ENCODE data around the gene OGDH. TPM values are rescaled to one million over a fixed set of nuclear protein-coding genes. Genes with fewer than 3 reads are reported as not detected.

OGDH gene
- total and polyA plus RNA-seq, 3 experiments from 2014 or later: 58.3 to 93.8 (median 92.8) TPM

DNA sequence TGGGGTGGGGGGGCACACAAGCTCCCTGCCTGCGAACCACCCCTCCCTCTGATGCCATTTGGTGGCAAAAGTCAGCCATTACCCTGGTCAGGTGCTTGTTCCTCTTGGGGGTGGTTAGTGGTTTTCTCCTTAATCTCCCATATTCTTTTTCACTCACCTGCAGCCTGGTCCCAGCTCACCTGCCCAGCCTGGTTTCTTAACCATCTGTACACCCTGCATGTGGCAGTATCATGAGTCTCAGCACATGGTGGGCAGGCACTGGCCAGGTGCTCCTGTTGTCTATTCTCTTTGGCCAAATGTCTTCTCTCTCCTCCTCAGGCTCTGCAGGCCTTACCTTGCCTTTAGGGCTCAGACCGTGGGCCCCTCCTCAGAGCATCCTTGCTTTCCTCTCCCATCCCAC, 30.5 kb downstream of the OGDH start:
- Mint-ChIP-seq H3K27me3 (peaks cover 0 to 2% of the 10 kb centered on the region in 2 donors), H3K36me3 (peaks cover under 1 to 6% (median 4%) of the 10 kb centered on the region in 3 donors), H3K27ac (peak overlapping the region; percentile 90 to 100 (median 100)), H3K4me3 (peak overlapping the region in 2 of 7 donors; percentile 2 to 26), H3K4me1 (peaks cover 86 to 95% (median 94%) of the 10 kb centered on the region in 3 donors), H3K9me3 (no peaks in the 10 kb centered on the region)
- no peak for DNase-seq
- Histone ChIP-seq H3K4me3 (ENCODE audit: low read length) (no peak overlapping the region), H3K27me3 (ENCODE audit: insufficient read depth, low read length, poor library complexity, severe bottlenecking) (no peaks in the 10 kb centered on the region), H3K9me3 (ENCODE audit: low read length) (no peaks in the 10 kb centered on the region), H3K4me1 (ENCODE audit: insufficient read depth, low read length) (peaks cover 95% of the 10 kb centered on the region), H3K36me3 (ENCODE audit: insufficient read depth, low read length) (no peaks in the 10 kb centered on the region), H3K27ac (ENCODE audit: low read depth, low read length) (peak overlapping the region; percentile 90)
- ChIA-PET CTCF (interaction anchor here (0.9 to 4.1 kb wide), 4 partner anchors 8 to 113 kb away, joined by 3 to 26 read pairs (median 4); partner anchors contain the start of gene OGDH), POLR2A (interaction anchor here (0.6 to 10.1 kb wide), 4 partner anchors 15 to 193 kb away, joined by 3 to 126 read pairs (median 5); partner anchors contain the start of gene OGDH)

DNA sequence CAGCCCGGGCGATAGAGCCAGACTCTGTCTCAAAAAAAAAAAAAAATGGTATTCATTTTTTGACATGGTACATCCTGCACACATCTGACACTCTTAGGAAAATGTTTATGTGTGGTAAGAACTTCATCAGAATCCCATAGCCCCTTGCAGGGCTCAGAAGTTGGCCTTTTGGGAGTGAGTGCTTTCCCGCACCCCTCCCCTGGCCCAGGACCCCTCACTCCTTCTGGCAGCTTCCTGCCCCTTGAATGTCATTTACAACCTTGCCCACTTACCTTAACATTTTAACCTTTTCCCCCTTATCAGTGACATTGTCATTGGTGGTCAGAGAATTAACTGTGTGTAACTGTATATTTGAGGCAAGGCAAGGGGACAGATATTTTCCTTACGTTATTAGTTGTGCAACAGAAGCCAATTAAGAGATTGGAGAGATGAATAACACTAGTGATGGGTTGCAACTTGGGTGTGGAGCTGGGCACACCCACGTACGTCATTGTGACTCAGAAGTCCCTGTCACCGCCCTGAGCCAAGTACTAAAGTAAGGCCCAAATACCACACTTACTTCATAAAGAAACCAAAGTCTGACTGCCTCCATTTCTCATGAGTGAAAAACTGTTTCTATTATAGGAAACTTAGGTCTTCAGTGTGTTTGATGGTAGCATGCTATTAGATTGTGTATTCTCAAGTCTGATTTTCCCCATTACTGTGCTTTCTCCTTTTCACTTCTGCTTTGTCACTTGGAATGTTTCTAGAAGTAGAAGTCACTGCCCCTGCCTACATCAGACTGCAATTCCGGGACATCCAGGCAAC, 31.6 kb downstream of the OGDH start:
- ChIA-PET POLR2A (interaction anchor here (0.6 to 10.1 kb wide), 6 partner anchors 32 to 210 kb away, joined by 3 to 126 read pairs (median 6); partner anchors contain the start of genes H2AZ2, OGDH and TMED4), CTCF (interaction anchor here (0.9 to 3.2 kb wide), 7 partner anchors 9 to 209 kb away, joined by 3 to 26 read pairs (median 4); partner anchors contain the start of genes OGDH and TMED4)
- H3K9me3 Mint-ChIP-seq: no peaks in the 10 kb centered on the region
- H3K27ac Mint-ChIP-seq: peak overlapping the region; percentile 94 to 100 (median 100)
- H3K27me3 ChIP-seq (ENCODE audit: insufficient read depth, low read length, poor library complexity, severe bottlenecking): no peaks in the 10 kb centered on the region
- H3K36me3 Mint-ChIP-seq: peaks cover 0 to 8% (median 4%) of the 10 kb centered on the region in 3 donors
- H3K27ac ChIP-seq (ENCODE audit: low read depth, low read length): peak overlapping the region; percentile 90
- DNase-seq: peak; percentile 59 to 91 (median 71)
- H3K4me1 Mint-ChIP-seq: peaks cover 81 to 92% (median 90%) of the 10 kb centered on the region in 3 donors
- H3K36me3 ChIP-seq (ENCODE audit: insufficient read depth, low read length): no peaks in the 10 kb centered on the region
- H3K4me3 Mint-ChIP-seq: peak overlapping the region; percentile 43 to 94 (median 87)
- H3K4me3 ChIP-seq (ENCODE audit: low read length): peak overlapping the region; percentile 24
- peaks cover 0 to 2% of the 10 kb centered on the region in 2 donors for H3K27me3 Mint-ChIP-seq
- peaks cover 89% of the 10 kb centered on the region for H3K4me1 ChIP-seq (ENCODE audit: insufficient read depth, low read length)
- H3K9me3 ChIP-seq (ENCODE audit: low read length): no peaks in the 10 kb centered on the region

DNA sequence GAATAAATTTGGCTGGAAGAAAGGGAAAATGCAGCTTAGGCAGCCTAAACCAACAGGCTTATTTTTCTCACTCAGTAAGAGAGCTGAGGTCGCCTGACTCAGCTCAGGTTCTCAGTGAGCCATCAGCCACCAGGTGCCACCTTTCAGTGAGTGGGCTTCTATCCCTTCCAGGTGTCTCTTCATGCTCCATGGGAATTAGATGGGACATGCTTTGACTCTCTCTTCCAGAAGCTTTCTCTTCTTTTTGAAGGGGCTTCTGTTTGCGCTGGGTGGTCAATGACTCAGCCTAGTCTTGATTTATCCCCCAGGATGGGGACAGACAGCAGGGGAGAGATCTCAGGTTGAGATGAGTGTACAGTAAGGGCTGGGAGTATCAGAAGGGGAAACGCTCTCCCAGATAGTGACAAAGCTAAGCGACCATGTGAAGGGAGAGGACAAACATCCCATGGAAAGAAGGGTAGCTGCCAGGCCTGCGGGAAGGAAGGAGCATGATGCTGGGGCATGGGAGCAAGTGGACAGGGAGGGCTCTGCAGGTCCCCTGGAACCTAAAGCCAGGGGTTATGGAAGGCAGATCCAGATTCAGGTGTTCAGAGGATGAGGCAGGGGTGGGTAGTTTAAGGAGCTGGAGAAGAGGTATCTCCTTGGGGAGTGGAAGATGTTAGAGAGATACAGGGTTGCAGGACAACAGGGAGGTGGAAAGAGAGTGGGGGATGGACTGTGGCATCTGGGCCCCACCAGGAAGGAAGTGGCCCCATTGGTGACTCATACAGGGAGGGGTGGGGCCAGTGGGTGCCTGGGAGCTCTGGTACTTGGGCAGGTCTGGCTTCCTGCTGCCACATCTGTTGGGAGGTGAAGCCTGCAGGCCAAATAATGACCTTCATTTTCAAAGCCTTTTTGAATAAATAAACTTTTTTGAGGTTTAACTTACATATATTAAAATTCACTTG, 32.5 kb downstream of the OGDH start:
- POLR2A ChIA-PET: interaction anchor here (0.5 to 10.1 kb wide), 10 partner anchors 8 to 209 kb away, joined by 3 to 126 read pairs (median 5); partner anchors contain the start of genes H2AZ2, OGDH and TMED4
- H3K4me3 Mint-ChIP-seq: peak overlapping the region; percentile 51 to 94 (median 87)

DNA sequence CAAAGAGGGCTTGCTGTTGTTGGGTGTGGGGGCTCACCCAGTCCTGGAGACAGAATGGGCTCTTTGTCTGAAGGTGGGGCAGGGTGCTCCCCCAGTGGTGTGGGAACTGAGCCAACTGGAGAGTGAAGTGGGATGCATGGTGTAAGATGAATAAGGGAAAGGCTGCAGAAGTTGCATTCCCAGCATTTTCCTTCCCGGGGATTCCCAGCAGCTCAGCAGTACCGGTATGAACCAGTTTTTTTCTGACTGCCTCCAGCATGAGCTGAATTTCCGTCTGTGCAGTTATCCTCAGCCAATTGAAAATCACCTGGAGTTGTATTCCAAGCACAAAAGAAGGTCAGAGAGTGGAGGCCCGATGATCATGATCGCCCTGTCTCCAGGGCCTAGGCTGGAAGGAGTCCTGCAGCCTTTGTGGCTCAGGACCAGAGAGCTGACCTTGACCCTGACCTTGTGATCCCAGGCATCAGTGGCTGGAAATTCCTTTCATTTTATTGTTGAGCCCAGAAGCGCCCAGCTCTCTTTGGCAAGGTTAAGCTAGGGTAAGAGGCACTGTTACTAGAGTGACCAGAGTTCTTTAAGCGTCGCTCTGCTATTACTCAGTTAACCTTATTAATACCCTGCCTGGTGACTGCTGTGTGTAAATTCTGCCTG, 33.4 kb downstream of the OGDH start:
- peak overlapping the region; percentile 90 for H3K27ac ChIP-seq (ENCODE audit: low read depth, low read length)
- Mint-ChIP-seq H3K27ac (peak overlapping the region; percentile 94 to 100 (median 100)), H3K9me3 (no peaks in the 10 kb centered on the region), H3K4me1 (peaks cover 72 to 86% (median 82%) of the 10 kb centered on the region in 3 donors), H3K4me3 (peak overlapping the region; percentile 37 to 94 (median 87)), H3K36me3 (peaks cover 0 to 14% (median 4%) of the 10 kb centered on the region in 3 donors), H3K27me3 (peaks cover 0 to 2% of the 10 kb centered on the region in 2 donors)
- H3K4me3 ChIP-seq (ENCODE audit: low read length): peak overlapping the region; percentile 24
- H3K27me3 ChIP-seq (ENCODE audit: insufficient read depth, low read length, poor library complexity, severe bottlenecking): no peaks in the 10 kb centered on the region
- no peaks in the 10 kb centered on the region for H3K9me3 ChIP-seq (ENCODE audit: low read length)
- POLR2A ChIA-PET: interaction anchor here (0.5 to 10.1 kb wide), 8 partner anchors 9 to 208 kb away, joined by 3 to 126 read pairs (median 5); partner anchors contain the start of genes H2AZ2, OGDH and TMED4
- DNase-seq: no peak
- H3K4me1 ChIP-seq (ENCODE audit: insufficient read depth, low read length): peaks cover 71% of the 10 kb centered on the region
- H3K36me3 ChIP-seq (ENCODE audit: insufficient read depth, low read length): no peaks in the 10 kb centered on the region
- CTCF ChIA-PET: interaction anchor here (0.8 to 3.2 kb wide), 8 partner anchors 8 to 208 kb away, joined by 3 to 26 read pairs (median 4); partner anchors contain the start of genes H2AZ2 and OGDH

More for the DNA sequence above, 32.5 kb downstream of the OGDH start:
- H3K27me3 Mint-ChIP-seq: peaks cover 0 to 2% of the 10 kb centered on the region in 2 donors
- DNase-seq: peak; percentile 46 to 91 (median 76)
- H3K9me3 Mint-ChIP-seq: no peaks in the 10 kb centered on the region
- Histone ChIP-seq H3K36me3 (ENCODE audit: insufficient read depth, low read length) (no peaks in the 10 kb centered on the region), H3K4me3 (ENCODE audit: low read length) (peak overlapping the region; percentile 24), H3K4me1 (ENCODE audit: insufficient read depth, low read length) (peaks cover 80% of the 10 kb centered on the region), H3K27me3 (ENCODE audit: insufficient read depth, low read length, poor library complexity, severe bottlenecking) (no peaks in the 10 kb centered on the region), H3K9me3 (ENCODE audit: low read length) (no peaks in the 10 kb centered on the region), H3K27ac (ENCODE audit: low read depth, low read length) (peak overlapping the region; percentile 90)
- peaks cover 0 to 11% (median 4%) of the 10 kb centered on the region in 3 donors for H3K36me3 Mint-ChIP-seq
- H3K27ac Mint-ChIP-seq: peak overlapping the region; percentile 94 to 100 (median 100)
- CTCF ChIA-PET: interaction anchor here (1.0 to 3.2 kb wide), 8 partner anchors 8 to 209 kb away, joined by 3 to 26 read pairs (median 4); partner anchors contain the start of genes H2AZ2, OGDH and TMED4
- H3K4me1 Mint-ChIP-seq: peaks cover 80 to 90% (median 87%) of the 10 kb centered on the region in 3 donors

DNA sequence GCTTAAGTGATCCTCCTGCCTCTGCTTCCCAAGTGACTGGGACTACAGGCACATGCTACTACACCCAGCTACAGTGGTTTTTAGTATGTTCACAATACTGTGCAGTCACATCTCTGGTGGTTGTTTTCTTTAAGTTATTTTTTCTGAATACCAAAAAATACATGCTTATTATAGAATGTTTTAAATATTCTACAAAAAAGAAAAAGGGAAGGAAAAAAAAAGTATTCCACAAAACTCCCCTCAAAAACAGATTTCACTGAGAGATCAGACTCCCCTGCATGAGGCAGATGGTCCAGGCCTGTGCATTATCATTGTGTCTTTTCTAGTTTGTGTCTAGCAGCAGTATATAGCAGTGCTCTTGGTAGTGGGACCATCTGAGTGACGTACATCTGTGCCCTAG, 36.8 kb downstream of the OGDH start:
- no peak for DNase-seq
- Mint-ChIP-seq H3K27ac (peak overlapping the region in 7 of 8 donors; percentile 31 to 83 (median 66)), H3K27me3 (peaks cover 0 to 2% of the 10 kb centered on the region in 2 donors), H3K4me3 (no peak overlapping the region), H3K36me3 (peaks cover 4 to 41% (median 5%) of the 10 kb centered on the region in 3 donors), H3K9me3 (no peaks in the 10 kb centered on the region), H3K4me1 (peaks cover 44 to 58% (median 50%) of the 10 kb centered on the region in 3 donors)
- H3K27me3 ChIP-seq (ENCODE audit: insufficient read depth, low read length, poor library complexity, severe bottlenecking): no peaks in the 10 kb centered on the region
- H3K4me3 ChIP-seq (ENCODE audit: low read length): no peak overlapping the region
- peaks cover 11% of the 10 kb centered on the region for H3K36me3 ChIP-seq (ENCODE audit: insufficient read depth, low read length)
- ChIA-PET CTCF (no interaction called here), POLR2A (no interaction called here)
- H3K9me3 ChIP-seq (ENCODE audit: low read length): no peaks in the 10 kb centered on the region
- H3K4me1 ChIP-seq (ENCODE audit: insufficient read depth, low read length): peaks cover 37% of the 10 kb centered on the region
- no peak overlapping the region for H3K27ac ChIP-seq (ENCODE audit: low read depth, low read length)

DNA sequence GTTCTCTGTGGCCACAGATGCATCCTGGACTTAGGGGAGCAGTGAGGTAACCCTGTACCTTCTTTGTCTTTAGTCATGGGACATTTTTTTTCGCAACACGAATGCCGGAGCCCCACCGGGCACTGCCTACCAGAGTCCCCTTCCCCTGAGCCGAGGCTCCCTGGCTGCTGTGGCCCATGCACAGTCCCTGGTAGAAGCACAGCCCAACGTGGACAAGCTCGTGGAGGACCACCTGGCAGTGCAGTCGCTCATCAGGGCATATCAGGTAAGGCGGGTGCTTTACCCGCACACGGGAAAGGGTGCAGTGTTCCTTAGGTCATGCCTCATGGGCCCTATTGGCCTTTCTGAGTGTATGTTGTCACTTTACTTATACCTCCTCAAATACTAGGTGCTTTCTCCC, 38.8 kb downstream of the OGDH start:
- Histone ChIP-seq H3K4me3 (ENCODE audit: low read length) (no peak overlapping the region), H3K27me3 (ENCODE audit: insufficient read depth, low read length, poor library complexity, severe bottlenecking) (no peaks in the 10 kb centered on the region), H3K36me3 (ENCODE audit: insufficient read depth, low read length) (peaks cover 24% of the 10 kb centered on the region), H3K4me1 (ENCODE audit: insufficient read depth, low read length) (peaks cover 16% of the 10 kb centered on the region), H3K9me3 (ENCODE audit: low read length) (no peaks in the 10 kb centered on the region), H3K27ac (ENCODE audit: low read depth, low read length) (no peak overlapping the region)
- ChIA-PET CTCF (no interaction called here), POLR2A (no interaction called here)
- no peak for DNase-seq
- Mint-ChIP-seq H3K27ac (peak overlapping the region in 5 of 8 donors; percentile 17 to 88 (median 36)), H3K4me1 (peaks cover 23 to 41% (median 30%) of the 10 kb centered on the region in 3 donors), H3K4me3 (no peak overlapping the region), H3K27me3 (no peaks in the 10 kb centered on the region), H3K9me3 (no peaks in the 10 kb centered on the region), H3K36me3 (peaks cover 5 to 58% (median 11%) of the 10 kb centered on the region in 3 donors)

DNA sequence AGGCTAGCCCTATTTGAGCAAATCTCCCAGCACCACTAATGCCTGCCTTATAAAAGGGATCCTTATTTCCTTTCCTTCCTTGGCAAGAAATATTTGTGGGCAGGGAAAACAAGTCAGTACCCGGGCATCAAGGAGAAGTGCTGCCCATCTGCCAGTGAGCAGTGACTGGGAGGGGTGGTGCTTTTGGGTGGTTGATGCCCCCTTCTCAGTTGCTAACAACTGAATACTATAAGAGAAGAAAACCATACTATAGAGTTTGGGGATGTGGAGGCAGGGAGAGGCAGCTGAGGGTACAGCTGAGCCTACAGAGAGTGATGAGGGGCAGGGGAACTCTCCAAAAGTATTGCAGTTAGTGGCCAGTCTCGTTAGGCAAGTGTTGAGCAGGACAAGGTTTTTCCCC, 39.3 kb downstream of the OGDH start:
- Mint-ChIP-seq H3K4me3 (no peak overlapping the region), H3K9me3 (no peaks in the 10 kb centered on the region), H3K36me3 (peaks cover 5 to 60% (median 11%) of the 10 kb centered on the region in 3 donors), H3K27me3 (no peaks in the 10 kb centered on the region), H3K27ac (peak overlapping the region in 7 of 8 donors; percentile 29 to 88 (median 69)), H3K4me1 (peaks cover 19 to 36% (median 25%) of the 10 kb centered on the region in 3 donors)
- Histone ChIP-seq H3K27ac (ENCODE audit: low read depth, low read length) (no peak overlapping the region), H3K9me3 (ENCODE audit: low read length) (no peaks in the 10 kb centered on the region), H3K27me3 (ENCODE audit: insufficient read depth, low read length, poor library complexity, severe bottlenecking) (no peaks in the 10 kb centered on the region), H3K36me3 (ENCODE audit: insufficient read depth, low read length) (peaks cover 27% of the 10 kb centered on the region), H3K4me1 (ENCODE audit: insufficient read depth, low read length) (peaks cover 12% of the 10 kb centered on the region), H3K4me3 (ENCODE audit: low read length) (no peak overlapping the region)
- POLR2A ChIA-PET: no interaction called here
- no peak for DNase-seq
- CTCF ChIA-PET: interaction anchor here (0.8 kb wide), 1 partner anchor 10 kb away, joined by 3 read pairs; no protein-coding TSS in a partner anchor
